OCI-LY7 (cell line): ENCODE data around the gene AP1S3. TPM values are rescaled to one million over a fixed set of nuclear protein-coding genes. Genes with fewer than 3 reads are reported as not detected.

ENCODE experiments used
- BruUV-seq: library from RNA; stranded (reverse); fragments of 400-500 nt; replicated peaks from 2 replicates; lab custom pipeline; 2021; lab: Mats Ljungman, UMichigan
- CTCF ChIA-PET: fragments of 300-600 bp; sonication (Branson Sonifier 250); formaldehyde crosslinking; loops from one replicate; lab custom pipeline; 2022; ENCODE audit warnings: antibody characterized with exemption; ENCODE audit not compliant: unreplicated experiment; lab: Charles Lee
- POLR2A ChIA-PET: fragments of 300-600 bp; sonication (Branson Sonifier 250); formaldehyde crosslinking; loops from one replicate; lab custom pipeline; 2022; ENCODE audit warnings: antibody characterized with exemption; lab: Charles Lee
- DNase-seq: peaks from one replicate; pipeline ENCODE4 v3.0.0-alpha.2; 2015; ENCODE audit warnings: low spot score
- H2AFZ ChIP-seq: fragments of 200-600 bp; sonication (generic), shearing (Covaris generic); 2 replicates; pipeline ENCODE4 v1.6.1; 2014; ENCODE audit warnings: mild to moderate bottlenecking, antibody characterized with exemption, low read length, moderate library complexity
- H3K27ac ChIP-seq: fragments of 200-600 bp; sonication (generic); 2 replicates; pipeline ENCODE4 v1.5.1; 2014; ENCODE audit warnings: mixed run types, low read depth, mild to moderate bottlenecking, moderate library complexity, low read length, inconsistent platforms; ENCODE audit not compliant: poor library complexity, severe bottlenecking
- H3K36me3 ChIP-seq: fragments of 200-600 bp; sonication (generic); 2 replicates; pipeline ENCODE4 v1.6.1; 2014; ENCODE audit warnings: mild to moderate bottlenecking, antibody characterized with exemption, low read length, moderate library complexity, mixed read lengths; ENCODE audit not compliant: insufficient read depth
- H3K4me1 ChIP-seq: fragments of 200-600 bp; sonication (generic); 2 replicates; pipeline ENCODE4 v1.5.1; 2014; ENCODE audit warnings: mild to moderate bottlenecking, low read length; ENCODE audit not compliant: insufficient read depth, poor library complexity, severe bottlenecking
- H3K4me2 ChIP-seq: fragments of 200-600 bp; sonication (generic); 2 replicates; pipeline ENCODE4 v1.6.1; 2014; ENCODE audit warnings: mild to moderate bottlenecking, low read length
- H3K4me3 ChIP-seq: fragments of 200-600 bp; sonication (generic); 2 replicates; pipeline ENCODE4 v1.5.1; 2014; ENCODE audit warnings: mild to moderate bottlenecking, low read depth, low read length; ENCODE audit not compliant: poor library complexity, severe bottlenecking
- H3K79me2 ChIP-seq: fragments of 200-600 bp; sonication (generic); 2 replicates; pipeline ENCODE4 v1.6.1; 2016; ENCODE audit warnings: low read depth, mild to moderate bottlenecking, low read length, moderate library complexity, mixed read lengths; ENCODE audit not compliant: insufficient read depth
- H3K9me2 ChIP-seq: fragments of 200-600 bp; sonication (generic); 2 replicates; pipeline ENCODE4 v1.6.1; 2016; ENCODE audit warnings: mild to moderate bottlenecking, low read length, mixed read lengths; ENCODE audit not compliant: insufficient read depth
- H3K9me3 ChIP-seq: fragments of 200-600 bp; sonication (generic); 2 replicates; pipeline ENCODE4 v1.6.1; 2014; ENCODE audit warnings: mild to moderate bottlenecking, mixed run types, low read length, mixed read lengths
- H4K20me1 ChIP-seq: fragments of 200-600 bp; sonication (generic); 2 replicates; pipeline ENCODE4 v1.6.1; 2014; ENCODE audit warnings: mild to moderate bottlenecking, antibody characterized with exemption, low read length, moderate library complexity, mixed read lengths; ENCODE audit not compliant: insufficient read depth
- CTCF ChIP-seq: fragments of 200-600 bp; sonication (generic); conservative IDR thresholded peaks from 2 replicates; pipeline ENCODE4 v1.5.1; 2014; ENCODE audit warnings: mild to moderate bottlenecking, antibody characterized with exemption, low read length, moderate library complexity, mixed read lengths
- EZH2phosphoT487 ChIP-seq: fragments of 200-600 bp; sonication (generic); IDR thresholded peaks from 2 replicates; pipeline ENCODE4 v1.6.1; 2018; ENCODE audit warnings: low read depth, borderline replicate concordance, mild to moderate bottlenecking, mixed run types, antibody characterized with exemption, low read length, moderate library complexity, mixed read lengths
- intact Hi-C: fragments of 100-400 bp; cut with micrococcal nuclease; formaldehyde crosslinking; loops from one replicate; pipeline ENCODE4 v1.10.0; 2022; ENCODE audit not compliant: unreplicated experiment
- total RNA-seq, 2 experiments: library from RNA; depleted of rRNA in 1 of 2; stranded (reverse); fragments of >200 nt in 1 of 2; shearing (Covaris generic) in 1 of 2; gene quantifications; 2 replicates each; pipeline ENCODE4 v1.2.3, GENCODE V29; 2014 to 2022

AP1S3 gene
- total RNA-seq, 2 experiments from 2014 or later, result 11.2 to 32.1 TPM

GRCh38 chr2:223787358-223787757, 50.0 kb downstream of the AP1S3 start:
- no peak overlapping the region for H3K4me3 ChIP-seq
- BruUV-seq, result no TSS peak
- TF ChIP-seq CTCF (no peak), EZH2phosphoT487 (no peak)
- no peaks in the 10 kb centered on the region for H3K9me3 ChIP-seq
- DNase-seq, result peak; percentile 28
- intact Hi-C loops, result loop anchor here (5.0 kb wide), 1 partner anchor 60 kb away; no protein-coding TSS in a partner anchor
- peak overlapping the region; percentile 30 for H3K4me2 ChIP-seq
- H2AFZ ChIP-seq, result peak overlapping the region; percentile 15; the same call in 1 of the 2 replicates
- POLR2A ChIA-PET, result interaction anchor here (0.6 to 3.4 kb wide), 5 partner anchors 10 to 56 kb away, joined by 4 to 11 read pairs (median 5); no protein-coding TSS in a partner anchor
- peak overlapping the region; percentile 20 for H3K27ac ChIP-seq
- no peaks in the 10 kb centered on the region for H4K20me1 ChIP-seq
- H3K4me1 ChIP-seq, result peaks cover 16% of the 10 kb centered on the region
- CTCF ChIA-PET, result interaction anchor here (0.5 kb wide), 1 partner anchor 435 kb away, joined by 3 read pairs; no protein-coding TSS in a partner anchor
- no peaks in the 10 kb centered on the region for H3K9me2 ChIP-seq
- no peaks in the 10 kb centered on the region; the same call in 1 of the 2 replicates for H3K36me3 ChIP-seq
- peaks cover 6% of the 10 kb centered on the region; the same call in 1 of the 2 replicates for H3K79me2 ChIP-seq

- Histone ChIP-seq H3K79me2 (peaks cover 6% of the 10 kb centered on the region; the same call in 1 of the 2 replicates), H3K36me3 (no peaks in the 10 kb centered on the region; the same call in 1 of the 2 replicates), H3K27ac (peak overlapping the region; percentile 20), H4K20me1 (no peaks in the 10 kb centered on the region), H3K4me3 (no peak overlapping the region), H3K9me3 (no peaks in the 10 kb centered on the region), H2AFZ (peak overlapping the region; percentile 15; the same call in 1 of the 2 replicates), H3K4me2 (peak overlapping the region; percentile 30), H3K9me2 (no peaks in the 10 kb centered on the region), H3K4me1 (peaks cover 16% of the 10 kb centered on the region)
- intact Hi-C loops, result loop anchor here (5.0 kb wide), 1 partner anchor 60 kb away; no protein-coding TSS in a partner anchor
- TF ChIP-seq EZH2phosphoT487 (no peak), CTCF (no peak)
- POLR2A ChIA-PET, result interaction anchor here (1.4 kb wide), 1 partner anchor 26 kb away, joined by 5 read pairs; no protein-coding TSS in a partner anchor
- DNase-seq, result peak; percentile 58
- CTCF ChIA-PET, result interaction anchor here (0.5 kb wide), 1 partner anchor 435 kb away, joined by 3 read pairs; no protein-coding TSS in a partner anchor
- no TSS peak for BruUV-seq
These were observed 50.4 kb downstream of the AP1S3 start for GRCh38 chr2:223786943-223787342.

GRCh38 chr2:223786236-223786635, 51.1 kb downstream of the AP1S3 start:
- no peaks in the 10 kb centered on the region for H3K9me3 ChIP-seq
- DNase-seq, result no peak
- intact Hi-C loops, result loop anchor here (5.0 kb wide), 1 partner anchor 59 kb away; no protein-coding TSS in a partner anchor
- ChIA-PET CTCF (no interaction called here), POLR2A (interaction anchor here (0.8 to 1.8 kb wide), 4 partner anchors 10 to 175 kb away, joined by 3 to 5 read pairs (median 4); no protein-coding TSS in a partner anchor)
- H3K4me1 ChIP-seq, result peaks cover 16% of the 10 kb centered on the region
- no peak for TF ChIP-seq EZH2phosphoT487
- TF ChIP-seq CTCF, result no peak
- H4K20me1 ChIP-seq, result no peaks in the 10 kb centered on the region
- no peak overlapping the region for H3K4me3 ChIP-seq
- H3K27ac ChIP-seq, result no peak overlapping the region
- no peaks in the 10 kb centered on the region; the same call in 1 of the 2 replicates for H3K36me3 ChIP-seq
- H3K9me2 ChIP-seq, result no peaks in the 10 kb centered on the region
- H3K79me2 ChIP-seq, result peaks cover 6% of the 10 kb centered on the region; the same call in 1 of the 2 replicates
- BruUV-seq, result no TSS peak
- H2AFZ ChIP-seq, result no peak overlapping the region
- no peak overlapping the region for H3K4me2 ChIP-seq
